GM23338 (cell line): ENCODE data around the gene FAF1. TPM values are rescaled to one million over a fixed set of nuclear protein-coding genes. Genes with fewer than 3 reads are reported as not detected.

ENCODE experiments used
- ATAC-seq: fragments of 200-7000 bp; cut with Tn5 transposase; 3 replicates; pipeline ENCODE4 v1.9.1; 2020
- DNase-seq: peaks from one replicate; pipeline ENCODE4 v3.0.0-alpha.2; 2015; ENCODE audit warnings: low spot score
- H2AFZ ChIP-seq: fragments of 200-600 bp; sonication (generic); 2 replicates; pipeline ENCODE4 v1.8.0; 2016; ENCODE audit warnings: antibody characterized with exemption, mild to moderate bottlenecking, moderate library complexity
- H3F3A ChIP-seq: fragments of 200-600 bp; sonication (generic); replicated peaks from 2 replicates; pipeline ENCODE4 v1.8.0; 2017; ENCODE audit warnings: antibody characterized with exemption, mixed run types, low read depth
- H3K27ac ChIP-seq: fragments of 200-600 bp; sonication (generic); 2 replicates; pipeline ENCODE4 v1.6.1; 2016; ENCODE audit warnings: low read depth
- H3K27me3 ChIP-seq: fragments of 200-600 bp; sonication (generic); 2 replicates; pipeline ENCODE4 v1.8.0; 2016; ENCODE audit warnings: mild to moderate bottlenecking, mixed run types, moderate library complexity; ENCODE audit not compliant: insufficient read depth
- H3K36me3 ChIP-seq: fragments of 200-600 bp; sonication (generic); 2 replicates; pipeline ENCODE4 v1.8.0; 2016; ENCODE audit warnings: mild to moderate bottlenecking; ENCODE audit not compliant: insufficient read depth
- H3K4me1 ChIP-seq: fragments of 200-600 bp; sonication (generic); 2 replicates; pipeline ENCODE4 v1.8.0; 2016; ENCODE audit warnings: mild to moderate bottlenecking, moderate library complexity; ENCODE audit not compliant: insufficient read depth
- H3K4me2 ChIP-seq: fragments of 200-600 bp; sonication (generic); 2 replicates; pipeline ENCODE4 v1.7.1; 2017; ENCODE audit warnings: mixed run types
- H3K4me3 ChIP-seq: fragments of 200-600 bp; sonication (generic); 2 replicates; pipeline ENCODE4 v1.6.1; 2016; ENCODE audit warnings: mixed run types
- H3K79me2 ChIP-seq: fragments of 200-600 bp; sonication (generic); replicated peaks from 2 replicates; pipeline ENCODE4 v1.8.0; 2017; ENCODE audit warnings: mild to moderate bottlenecking; ENCODE audit not compliant: insufficient read depth
- H3K9me2 ChIP-seq: fragments of 200-600 bp; sonication (generic); 2 replicates; pipeline ENCODE4 v1.8.0; 2017; ENCODE audit not compliant: insufficient read depth
- H4K20me1 ChIP-seq: fragments of 200-600 bp; sonication (generic); replicated peaks from 2 replicates; pipeline ENCODE4 v1.8.0; 2017; ENCODE audit warnings: mild to moderate bottlenecking; ENCODE audit not compliant: insufficient read depth
- H3K27ac Mint-ChIP-seq: 2 replicates; pipeline ENCODE4 v1.8.0; 2020; ENCODE audit warnings: inconsistent platforms, mild to moderate bottlenecking, moderate library complexity, mixed read lengths
- H3K27me3 Mint-ChIP-seq: 3 replicates; pipeline ENCODE4 v1.8.0; 2022; ENCODE audit warnings: low read depth, mild to moderate bottlenecking, moderate library complexity, mixed read lengths, inconsistent platforms; ENCODE audit not compliant: insufficient read depth, poor library complexity
- H3K36me3 Mint-ChIP-seq: 3 replicates; pipeline ENCODE4 v1.8.0; 2021; ENCODE audit warnings: low read depth, mild to moderate bottlenecking, inconsistent platforms, moderate library complexity, mixed read lengths
- H3K4me1 Mint-ChIP-seq: 3 replicates; pipeline ENCODE4 v1.8.0; 2020; ENCODE audit warnings: mild to moderate bottlenecking, inconsistent platforms, mixed read lengths
- H3K4me3 Mint-ChIP-seq: 3 replicates; pipeline ENCODE4 v1.8.0; 2021; ENCODE audit warnings: moderate library complexity, mild to moderate bottlenecking, inconsistent platforms, mixed read lengths
- H3K9me3 Mint-ChIP-seq: 3 replicates; pipeline ENCODE4 v1.8.0; 2020; ENCODE audit warnings: moderate library complexity, mild to moderate bottlenecking, inconsistent platforms, mixed read lengths
- CTCF ChIP-seq, 2 experiments: fragments of 200-600 bp in 1 of 2; sonication (generic) in 1 of 2; conservative IDR thresholded peaks; 2 replicates each; pipeline versions ENCODE4 v1.5.1 to v1.6.1; 2016 to 2017; ENCODE audit warnings: antibody characterized with exemption in 2 of 2, low read depth in 2 of 2, mild to moderate bottlenecking in 2 of 2, moderate library complexity in 1 of 2
- EZH2 ChIP-seq: fragments of 200-600 bp; sonication (generic); IDR thresholded peaks from one replicate; pipeline ENCODE4 v1.8.0; 2017; ENCODE audit warnings: antibody characterized with exemption, mild to moderate bottlenecking, low read depth; ENCODE audit not compliant: unreplicated experiment
- EZH2phosphoT487 ChIP-seq: fragments of 200-600 bp; sonication (generic); IDR thresholded peaks from one replicate; pipeline ENCODE4 v1.8.1; 2018; ENCODE audit warnings: antibody characterized with exemption; ENCODE audit not compliant: unreplicated experiment
- JUNB ChIP-seq: IDR thresholded peaks from one replicate; pipeline ENCODE4 v1.6.1; 2016; ENCODE audit warnings: antibody characterized with exemption; ENCODE audit not compliant: unreplicated experiment
- polyA plus RNA-seq: library from polyadenylated mRNA; unstranded; fragments of >200 nt; fragmentation: Nextera tagmentation; extraction: Ambion mirVana; gene quantifications from 2 replicates; pipeline ENCODE4 v1.2.1, GENCODE V29; 2016
- total RNA-seq: library from RNA; depleted of rRNA; stranded (reverse); fragments of >200 nt; shearing (Covaris generic); gene quantifications from 2 replicates; pipeline ENCODE4 v1.2.3, GENCODE V29; 2014

FAF1 gene
- total and polyA plus RNA-seq, 2 experiments from 2014 or later, result 24.1 to 53.2 TPM

- Histone ChIP-seq H3K9me2 (no peaks in the 10 kb centered on the region), H3K4me2 (peak overlapping the region; percentile 83), H3K79me2 (no peaks in the 10 kb centered on the region), H3K27me3 (peaks cover 100% of the 10 kb centered on the region), H3K36me3 (no peaks in the 10 kb centered on the region), H2AFZ (peak overlapping the region; percentile 74; the same call in 1 of the 2 replicates), H3K4me3 (peak overlapping the region; percentile 52), H3F3A (0 out of 2 replicates have a peak, but pooled peaks cover 9% of the 10 kb centered on the region), H3K27ac (no peak overlapping the region), H4K20me1 (peaks cover 21% of the 10 kb centered on the region), H3K4me1 (peaks cover 22% of the 10 kb centered on the region)
- peak; percentile 34 for DNase-seq
- Mint-ChIP-seq H3K36me3 (peaks cover 4% of the 10 kb centered on the region; the same call in 1 of the 3 replicates), H3K4me3 (peak overlapping the region; percentile 77), H3K27me3 (peaks cover 96% of the 10 kb centered on the region), H3K9me3 (peaks cover 12% of the 10 kb centered on the region), H3K4me1 (peaks cover 43% of the 10 kb centered on the region), H3K27ac (no peak overlapping the region)
- TF ChIP-seq EZH2 (peak; percentile 89), JUNB (no peak)
- no peak for ATAC-seq
Observed at GRCh38 chr1:50417946-50418599, 542.0 kb downstream of the FAF1 start.

- Histone ChIP-seq H3K27me3 (peaks cover 100% of the 10 kb centered on the region), H3K79me2 (no peaks in the 10 kb centered on the region), H2AFZ (peak overlapping the region; percentile 23; the same call in 1 of the 2 replicates), H3F3A (0 out of 2 replicates have a peak, but pooled peaks cover 9% of the 10 kb centered on the region), H3K36me3 (no peaks in the 10 kb centered on the region), H3K4me3 (peak overlapping the region; percentile 52), H3K4me1 (peaks cover 21% of the 10 kb centered on the region), H3K9me2 (no peaks in the 10 kb centered on the region), H3K4me2 (peak overlapping the region; percentile 79), H4K20me1 (peaks cover 21% of the 10 kb centered on the region), H3K27ac (no peak overlapping the region)
- peaks cover 4% of the 10 kb centered on the region; the same call in 1 of the 3 replicates for H3K36me3 Mint-ChIP-seq
- peaks cover 37% of the 10 kb centered on the region for H3K4me1 Mint-ChIP-seq
- no peak for ATAC-seq
- H3K9me3 Mint-ChIP-seq, result peaks cover 12% of the 10 kb centered on the region
- TF ChIP-seq EZH2 (peak; percentile 30), EZH2phosphoT487 (peak; percentile 77), CTCF (conservative IDR thresholded peaks at IDR 0.05; ENCODE audit: low read depth in 2 of 2) (no peak)
- H3K27ac Mint-ChIP-seq, result no peak overlapping the region
- peak overlapping the region; percentile 77 for H3K4me3 Mint-ChIP-seq
- peak; percentile 40 for DNase-seq
- H3K27me3 Mint-ChIP-seq, result peaks cover 96% of the 10 kb centered on the region
Observed at GRCh38 chr1:50417507-50417906, 542.6 kb downstream of the FAF1 start.

- H3K9me2 ChIP-seq, result no peaks in the 10 kb centered on the region
- peaks cover 3% of the 10 kb centered on the region; the same call in 1 of the 3 replicates for H3K36me3 Mint-ChIP-seq
- H3K4me1 ChIP-seq, result peaks cover 14% of the 10 kb centered on the region
- peaks cover 11% of the 10 kb centered on the region for H3K9me3 Mint-ChIP-seq
- TF ChIP-seq EZH2, result peak; percentile 97
- peak; percentile 74 for TF ChIP-seq EZH2phosphoT487
- no peak for TF ChIP-seq CTCF (conservative IDR thresholded peaks at IDR 0.05; ENCODE audit: low read depth in 2 of 2)
- H3K4me1 Mint-ChIP-seq, result peaks cover 30% of the 10 kb centered on the region
- peaks cover 90% of the 10 kb centered on the region for H3K27me3 Mint-ChIP-seq
- no peaks in the 10 kb centered on the region for H3K36me3 ChIP-seq
- 0 out of 2 replicates have a peak, but pooled peaks cover 9% of the 10 kb centered on the region for H3F3A ChIP-seq
- peak overlapping the region; percentile 52 for H3K4me3 ChIP-seq
- peak overlapping the region; percentile 94 for H2AFZ ChIP-seq
- H3K27ac ChIP-seq, result no peak overlapping the region
- H3K4me2 ChIP-seq, result peak overlapping the region; percentile 79
- peaks cover 100% of the 10 kb centered on the region for H3K27me3 ChIP-seq
- peak; percentile 21 for ATAC-seq
- peak overlapping the region; percentile 77 for H3K4me3 Mint-ChIP-seq
- DNase-seq, result peak; percentile 95
- H3K79me2 ChIP-seq, result no peaks in the 10 kb centered on the region
- H4K20me1 ChIP-seq, result peaks cover 17% of the 10 kb centered on the region
- H3K27ac Mint-ChIP-seq, result no peak overlapping the region
Observed at GRCh38 chr1:50416553-50417453, 543.3 kb downstream of the FAF1 start.
